Effector memory CD4-positive, alpha-beta T cell (primary cell): ENCODE data around the gene RRP8.

Source experiments
- DNase-seq, 3 donors: peaks; one replicate each; pipeline ENCODE4 v3.0.0-alpha.2; 2020
- H3K27ac ChIP-seq: 2 replicates; pipeline ENCODE4 v1.7.0; 2013; ENCODE audit warnings: mild to moderate bottlenecking, low read length, moderate library complexity; ENCODE audit not compliant: insufficient read depth, poor library complexity, severe bottlenecking
- H3K27me3 ChIP-seq: replicated peaks from 2 replicates; pipeline ENCODE4 v1.7.0; 2013; ENCODE audit warnings: mild to moderate bottlenecking, low read length; ENCODE audit not compliant: insufficient read depth, control insufficient read depth, poor library complexity, severe bottlenecking
- H3K36me3 ChIP-seq: 2 replicates; pipeline ENCODE4 v1.7.0; 2013; ENCODE audit warnings: mild to moderate bottlenecking, low read length, moderate library complexity; ENCODE audit not compliant: control insufficient read depth, insufficient read depth
- H3K4me1 ChIP-seq: 2 replicates; pipeline ENCODE4 v1.7.0; 2013; ENCODE audit warnings: low read length, mild to moderate bottlenecking; ENCODE audit not compliant: control insufficient read depth, insufficient read depth, poor library complexity, severe bottlenecking
- H3K4me3 ChIP-seq: 2 replicates; pipeline ENCODE4 v1.7.0; 2013; ENCODE audit warnings: low read length, low read depth, mild to moderate bottlenecking; ENCODE audit not compliant: insufficient read depth, poor library complexity, severe bottlenecking
- H3K9me3 ChIP-seq: 2 replicates; pipeline ENCODE4 v1.7.0; 2013; ENCODE audit warnings: mild to moderate bottlenecking, low read length, moderate library complexity; ENCODE audit not compliant: control insufficient read depth

Gene RRP8

DNA sequence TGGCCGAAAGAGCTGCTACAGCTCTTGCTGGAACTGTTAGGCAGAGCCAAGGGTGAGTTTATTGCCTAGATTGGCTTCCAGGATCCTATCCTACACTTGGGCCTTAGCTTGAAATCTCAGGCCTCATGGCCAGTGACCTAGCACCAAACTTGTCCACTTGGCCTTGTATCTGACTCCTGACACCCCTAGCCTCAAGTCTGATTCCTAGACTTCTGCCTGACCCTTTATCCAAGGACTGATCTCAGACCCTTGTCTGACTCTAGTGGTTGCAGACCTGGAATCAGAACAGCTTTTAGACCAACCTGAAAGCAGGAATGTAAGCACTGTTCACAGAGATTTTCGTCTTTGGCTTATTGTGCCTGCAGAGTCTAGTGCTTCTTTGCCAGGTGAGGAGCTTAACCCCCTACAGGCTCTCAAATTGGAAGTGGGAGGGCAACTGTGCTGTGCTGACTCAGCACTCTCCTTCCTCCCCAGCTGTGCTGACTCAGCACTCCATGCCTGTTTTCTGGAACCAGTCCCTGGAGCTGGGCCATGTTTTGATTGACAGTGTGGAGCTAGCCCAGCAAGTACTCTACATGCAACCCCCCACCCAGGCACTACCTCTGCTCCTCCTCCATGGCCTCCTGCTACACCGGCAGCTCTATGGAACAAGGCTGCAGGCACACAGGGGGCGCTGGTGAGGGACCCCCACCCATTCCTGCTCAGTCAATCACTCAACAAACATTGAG, 35.1 kb downstream of the RRP8 start:
- Histone ChIP-seq H3K27me3 (no peaks in the 10 kb centered on the region), H3K4me3 (no peak overlapping the region), H3K27ac (no peak overlapping the region), H3K36me3 (peaks cover 3% of the 10 kb centered on the region), H3K4me1 (no peaks in the 10 kb centered on the region), H3K9me3 (no peaks in the 10 kb centered on the region)
- DNase-seq: no peak

DNA sequence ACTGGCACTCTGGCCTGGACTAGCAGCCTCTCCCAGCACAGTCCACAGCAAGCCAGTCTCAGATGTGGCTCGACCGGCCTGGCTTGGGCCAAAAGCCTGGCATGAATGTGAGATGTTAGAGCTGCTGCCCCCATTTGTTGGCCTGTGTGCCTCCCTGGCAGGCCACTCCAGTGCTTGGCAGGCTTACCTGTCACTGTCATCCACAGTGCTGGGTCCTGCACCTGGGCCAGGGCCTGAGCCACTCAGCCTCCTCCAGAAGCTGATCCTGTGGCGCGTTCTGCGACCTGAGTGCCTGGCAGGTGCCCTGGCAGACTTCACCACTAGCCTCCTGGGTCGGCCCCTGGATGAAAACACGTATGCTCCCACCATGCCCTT, 36.1 kb downstream of the RRP8 start:
- Histone ChIP-seq H3K4me3 (no peak overlapping the region), H3K27ac (no peak overlapping the region), H3K9me3 (no peaks in the 10 kb centered on the region), H3K36me3 (peaks cover 3% of the 10 kb centered on the region), H3K27me3 (no peaks in the 10 kb centered on the region), H3K4me1 (no peaks in the 10 kb centered on the region)
- DNase-seq: no peak

DNA sequence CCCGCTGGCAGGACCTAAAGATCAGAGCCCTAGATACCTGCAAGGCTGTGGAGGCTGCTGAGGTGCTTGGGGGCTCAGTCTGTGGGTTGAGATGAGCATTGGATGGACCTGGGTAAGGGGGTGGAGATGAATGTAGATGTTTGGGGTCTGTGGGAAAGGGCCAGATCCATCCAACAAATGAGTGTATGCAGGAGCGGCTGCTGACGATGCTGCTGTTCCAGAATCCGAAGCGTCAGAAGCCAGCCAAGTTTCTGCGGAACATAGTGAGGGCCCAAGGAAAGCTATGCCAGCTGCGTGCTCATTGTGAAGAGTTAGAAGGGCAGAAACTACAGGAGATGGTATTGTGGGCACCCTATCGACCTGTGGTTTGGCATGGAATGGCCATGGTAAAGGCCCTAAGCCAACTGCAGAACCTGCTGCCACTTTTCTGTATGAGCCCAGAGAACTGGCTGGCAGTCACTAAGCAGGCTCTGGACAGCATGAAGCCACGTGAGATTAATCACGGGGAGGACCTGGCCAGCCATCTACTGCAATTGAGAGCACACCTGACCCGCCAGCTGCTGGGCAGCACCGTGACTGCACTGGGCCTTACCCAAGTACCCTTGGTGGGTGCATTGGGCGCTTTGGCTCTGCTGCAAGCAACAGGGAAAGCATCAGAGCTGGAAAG, 36.6 kb downstream of the RRP8 start:
- Histone ChIP-seq H3K4me1 (no peaks in the 10 kb centered on the region), H3K9me3 (no peaks in the 10 kb centered on the region), H3K4me3 (no peak overlapping the region), H3K27ac (no peak overlapping the region), H3K36me3 (peaks cover 3% of the 10 kb centered on the region), H3K27me3 (no peaks in the 10 kb centered on the region)
- DNase-seq: no peak

DNA sequence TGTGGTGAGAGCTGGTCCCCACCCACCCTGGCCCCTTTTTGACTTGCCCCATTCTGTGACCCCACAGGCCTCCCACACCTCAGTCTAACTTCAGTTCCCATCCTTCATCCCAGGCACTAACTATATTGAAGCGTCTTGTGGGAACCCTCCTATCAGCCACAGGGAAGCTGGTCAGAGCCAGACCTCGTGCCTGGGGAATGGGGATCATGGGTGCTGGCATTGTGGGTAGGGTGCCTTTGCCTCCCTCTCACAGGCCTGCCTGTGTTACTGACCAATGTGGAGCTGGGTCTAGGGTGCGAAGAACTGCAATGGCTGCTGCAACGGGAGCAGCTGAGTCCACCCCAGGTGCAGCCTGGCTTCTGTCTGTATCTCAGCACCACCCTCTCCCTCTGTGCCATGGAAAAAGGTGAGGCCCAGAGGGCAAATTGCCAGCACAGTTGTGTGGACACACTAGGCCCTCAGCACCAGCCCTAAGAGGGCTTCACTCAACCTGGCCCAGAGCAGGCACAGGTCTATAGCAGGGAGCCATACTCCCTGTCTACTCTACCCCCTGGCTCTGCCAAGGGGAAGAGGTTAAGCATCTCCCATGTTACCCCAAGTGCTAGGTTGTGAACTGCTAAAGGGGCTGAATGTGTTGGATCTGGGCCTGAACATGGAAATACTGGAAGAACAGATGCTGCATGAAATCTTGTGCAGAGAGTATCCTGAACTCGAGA, 37.3 kb downstream of the RRP8 start:
- H3K4me1 ChIP-seq: no peaks in the 10 kb centered on the region
- no peak overlapping the region for H3K27ac ChIP-seq
- H3K27me3 ChIP-seq: no peaks in the 10 kb centered on the region
- H3K9me3 ChIP-seq: no peaks in the 10 kb centered on the region
- no peak overlapping the region for H3K4me3 ChIP-seq
- H3K36me3 ChIP-seq: peaks cover 3% of the 10 kb centered on the region
- DNase-seq: no peak

DNA sequence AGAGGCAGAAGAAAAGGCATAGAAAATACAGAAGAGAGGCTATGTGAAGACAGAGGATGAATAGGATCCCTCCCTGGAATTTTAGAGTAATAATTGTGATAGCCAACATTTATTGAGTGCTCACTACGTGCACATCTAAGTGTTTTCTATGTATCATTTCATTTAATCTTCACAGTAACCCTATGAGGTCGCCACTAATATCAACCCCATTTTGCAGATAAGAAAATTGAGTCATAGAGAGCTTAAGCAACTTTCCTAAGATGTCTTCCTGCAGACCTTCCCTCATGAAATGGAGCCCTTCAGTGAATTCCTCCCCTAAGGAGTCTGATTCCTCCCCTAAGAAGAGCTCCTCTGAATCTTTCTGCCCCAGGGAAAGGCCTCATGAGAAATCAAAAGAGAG, 38.1 kb downstream of the RRP8 start:
- Histone ChIP-seq H3K27ac (no peak overlapping the region), H3K4me1 (no peaks in the 10 kb centered on the region), H3K36me3 (peaks cover 2% of the 10 kb centered on the region), H3K9me3 (no peaks in the 10 kb centered on the region), H3K27me3 (no peaks in the 10 kb centered on the region), H3K4me3 (no peak overlapping the region)
- no peak for DNase-seq

DNA sequence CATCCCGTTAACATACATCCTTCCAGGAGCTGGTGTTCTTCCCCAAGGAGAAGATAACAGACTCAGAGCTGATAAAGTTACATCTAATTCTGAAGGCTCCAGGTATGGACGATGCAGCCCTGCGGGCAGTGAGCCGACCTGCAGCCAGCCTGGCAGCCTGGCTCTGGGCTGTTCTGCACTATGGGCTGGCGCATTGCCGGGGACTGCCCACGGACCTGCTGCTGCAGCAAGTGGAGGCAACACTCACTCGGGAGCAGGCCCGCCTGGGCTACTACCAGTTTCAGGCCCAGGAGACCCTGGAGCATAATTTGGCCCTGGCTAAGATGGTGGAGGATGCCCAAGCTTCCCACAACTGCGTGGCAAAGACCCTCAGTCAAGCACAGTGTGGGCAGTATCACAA, 39.7 kb downstream of the RRP8 start:
- no peak for DNase-seq
- no peak overlapping the region for H3K27ac ChIP-seq
- H3K4me1 ChIP-seq: no peaks in the 10 kb centered on the region
- H3K27me3 ChIP-seq: no peaks in the 10 kb centered on the region
- no peaks in the 10 kb centered on the region for H3K36me3 ChIP-seq
- H3K4me3 ChIP-seq: no peak overlapping the region
- H3K9me3 ChIP-seq: no peaks in the 10 kb centered on the region

DNA sequence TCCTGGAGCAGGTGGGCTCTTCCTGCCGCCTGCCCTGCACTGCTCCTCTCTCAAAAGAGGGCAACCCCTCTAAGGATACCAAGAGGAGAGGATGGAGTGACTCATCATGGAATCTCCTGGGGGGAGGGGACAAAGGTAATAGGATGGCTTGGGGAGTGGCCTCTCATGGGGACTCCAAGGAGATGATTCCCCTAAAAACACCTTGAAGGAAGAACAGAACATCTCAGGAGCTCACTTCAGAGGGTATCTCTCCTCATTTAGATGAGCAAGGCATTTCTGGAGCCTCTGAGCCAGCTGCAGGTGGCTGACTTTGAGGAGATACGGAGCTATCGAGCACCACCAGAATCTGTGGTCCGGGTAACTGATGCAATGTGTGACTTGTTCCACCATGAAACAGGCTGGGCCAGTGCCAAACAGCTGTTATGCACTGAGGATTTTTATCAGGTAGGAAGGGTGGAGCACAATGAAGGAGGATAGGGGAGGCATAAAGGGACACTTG, 40.2 kb downstream of the RRP8 start:
- Histone ChIP-seq H3K4me1 (no peaks in the 10 kb centered on the region), H3K9me3 (no peaks in the 10 kb centered on the region), H3K27me3 (no peaks in the 10 kb centered on the region), H3K27ac (no peak overlapping the region), H3K36me3 (no peaks in the 10 kb centered on the region), H3K4me3 (no peak overlapping the region)
- no peak for DNase-seq

DNA sequence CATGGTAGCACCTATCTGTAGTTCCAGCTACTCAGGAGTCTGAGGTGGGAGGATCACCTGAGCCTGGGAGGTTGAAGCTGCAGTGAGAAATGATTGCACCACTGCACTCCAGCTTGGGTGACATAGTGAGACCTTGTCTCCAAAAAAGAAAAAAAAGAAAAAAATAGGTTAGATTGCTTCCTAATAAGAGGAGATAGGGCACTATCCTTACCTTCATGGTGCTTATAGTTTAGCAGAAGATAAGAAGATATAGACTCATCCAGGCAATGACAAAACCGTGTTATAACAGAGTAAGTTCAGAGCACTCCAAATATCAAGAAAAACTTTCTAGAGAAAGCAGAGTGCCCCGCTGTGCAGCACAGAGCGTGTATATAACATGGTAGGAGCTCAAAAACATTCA, 42.1 kb downstream of the RRP8 start:
- H3K27ac ChIP-seq: no peak overlapping the region
- H3K36me3 ChIP-seq: no peaks in the 10 kb centered on the region
- no peaks in the 10 kb centered on the region for H3K4me1 ChIP-seq
- H3K9me3 ChIP-seq: no peaks in the 10 kb centered on the region
- DNase-seq: no peak
- no peak overlapping the region for H3K4me3 ChIP-seq
- no peaks in the 10 kb centered on the region for H3K27me3 ChIP-seq

DNA sequence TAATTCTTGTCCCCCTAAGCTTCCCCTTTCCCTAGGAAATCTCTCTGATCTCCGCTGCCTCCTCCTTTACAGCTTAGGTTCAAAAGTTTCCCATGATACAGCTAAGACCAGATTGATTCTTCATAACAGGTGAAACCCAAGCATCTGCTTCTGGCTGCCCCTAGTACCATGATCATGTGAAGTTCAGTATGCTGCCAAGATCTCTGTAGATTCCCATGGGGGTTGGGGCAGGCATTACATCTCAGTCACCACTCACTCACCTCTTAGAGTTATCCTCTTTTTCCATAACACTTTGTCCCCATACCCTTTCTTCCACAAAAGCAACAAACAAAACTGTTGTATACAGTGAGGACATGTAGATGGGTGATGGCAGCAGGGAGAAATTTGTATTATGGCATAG, 44.0 kb downstream of the RRP8 start:
- no peak for DNase-seq
- no peaks in the 10 kb centered on the region for H3K36me3 ChIP-seq
- H3K27me3 ChIP-seq: no peaks in the 10 kb centered on the region
- no peak overlapping the region for H3K4me3 ChIP-seq
- H3K9me3 ChIP-seq: no peaks in the 10 kb centered on the region
- H3K4me1 ChIP-seq: no peaks in the 10 kb centered on the region
- H3K27ac ChIP-seq: no peak overlapping the region
